GM19238 (cell line): ENCODE results near the gene BRD1.
"Not testable (repeated sequence)": the region's sequence is repeated elsewhere in the genome, so short reads cannot be mapped to it uniquely, and the experiment has no call there.

Experiments used
- DNase-seq: peaks from one replicate; pipeline ENCODE4 v3.0.0; 2011; ENCODE audit warnings: low spot score; ENCODE audit not compliant: insufficient read length

BRD1 gene

DNA sequence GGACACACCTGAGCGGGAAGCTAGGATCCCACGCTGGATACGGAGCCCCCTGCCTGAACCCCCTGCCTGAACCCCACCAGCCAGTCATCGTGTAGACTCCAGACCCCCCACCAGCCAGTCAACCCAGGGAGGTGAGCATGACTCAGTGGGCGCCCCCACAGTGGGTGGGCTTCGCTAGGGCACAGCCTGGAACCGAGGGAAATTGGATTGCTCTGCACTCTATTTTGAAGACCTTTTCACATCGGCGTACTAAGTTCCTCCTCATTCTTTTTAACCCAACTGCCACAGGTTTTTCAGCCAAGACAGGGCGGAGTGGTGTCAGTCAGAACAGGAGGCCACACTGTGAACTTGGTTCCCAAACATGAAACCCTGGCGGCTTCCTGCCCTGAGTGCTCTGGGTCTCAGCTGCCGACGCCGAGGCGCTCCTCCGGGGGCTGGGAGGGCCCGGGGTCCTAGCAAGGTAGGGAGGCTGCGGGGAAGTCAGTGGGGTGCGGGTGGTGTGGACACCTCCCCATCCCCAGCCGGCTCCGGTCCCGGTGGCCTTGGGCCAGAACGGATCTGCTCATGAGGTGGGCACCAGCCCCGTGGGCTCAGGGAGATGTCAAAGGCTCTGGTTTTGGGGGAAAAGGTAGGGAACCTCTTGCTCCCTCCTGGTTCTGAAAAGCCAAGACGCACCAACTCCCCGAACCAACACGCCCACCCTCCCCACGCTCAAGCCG is 57.0 kb downstream of the BRD1 start:
- no peak for DNase-seq

DNA sequence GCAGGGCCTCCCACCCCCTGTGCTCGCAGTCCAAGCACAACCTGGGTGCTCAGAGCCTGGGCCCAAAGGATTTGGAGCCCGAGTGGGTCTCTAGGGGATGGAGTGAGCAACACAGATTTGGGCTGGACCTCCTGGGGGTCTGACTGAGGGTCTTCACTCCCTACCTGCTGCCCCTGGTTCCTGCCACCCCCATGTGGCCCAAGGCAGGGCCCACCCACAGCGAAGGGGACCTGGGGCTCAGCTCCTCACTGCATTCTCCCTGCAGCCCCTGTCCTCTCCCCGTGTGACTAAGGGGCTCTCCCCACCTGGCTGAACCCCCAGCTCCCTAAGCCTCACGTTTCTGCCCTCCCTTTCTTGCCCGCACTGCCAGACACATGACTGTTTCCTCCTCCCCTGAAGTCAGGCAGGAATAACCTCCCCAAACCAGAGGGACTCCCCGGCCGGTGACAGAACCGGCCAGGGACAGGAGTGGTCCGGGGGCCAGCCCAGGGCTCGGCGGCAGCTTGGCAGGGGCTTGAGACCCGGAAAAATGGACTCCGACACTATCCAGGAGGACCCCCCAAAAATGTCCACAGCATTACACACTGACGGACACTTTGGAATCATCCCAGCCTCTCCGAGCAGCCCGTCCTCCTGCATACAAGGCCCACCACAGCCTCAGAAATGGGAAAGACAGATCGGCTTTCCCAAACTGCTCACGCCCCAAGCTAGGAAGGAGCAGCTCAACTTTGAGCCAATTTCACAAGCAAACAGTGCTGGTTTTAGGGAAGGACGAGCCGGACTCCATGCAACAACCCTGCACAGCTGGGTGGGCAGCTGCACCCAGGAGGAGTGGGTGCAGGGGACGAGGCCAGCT is 57.8 kb downstream of the BRD1 start:
- DNase-seq = no peak

DNA sequence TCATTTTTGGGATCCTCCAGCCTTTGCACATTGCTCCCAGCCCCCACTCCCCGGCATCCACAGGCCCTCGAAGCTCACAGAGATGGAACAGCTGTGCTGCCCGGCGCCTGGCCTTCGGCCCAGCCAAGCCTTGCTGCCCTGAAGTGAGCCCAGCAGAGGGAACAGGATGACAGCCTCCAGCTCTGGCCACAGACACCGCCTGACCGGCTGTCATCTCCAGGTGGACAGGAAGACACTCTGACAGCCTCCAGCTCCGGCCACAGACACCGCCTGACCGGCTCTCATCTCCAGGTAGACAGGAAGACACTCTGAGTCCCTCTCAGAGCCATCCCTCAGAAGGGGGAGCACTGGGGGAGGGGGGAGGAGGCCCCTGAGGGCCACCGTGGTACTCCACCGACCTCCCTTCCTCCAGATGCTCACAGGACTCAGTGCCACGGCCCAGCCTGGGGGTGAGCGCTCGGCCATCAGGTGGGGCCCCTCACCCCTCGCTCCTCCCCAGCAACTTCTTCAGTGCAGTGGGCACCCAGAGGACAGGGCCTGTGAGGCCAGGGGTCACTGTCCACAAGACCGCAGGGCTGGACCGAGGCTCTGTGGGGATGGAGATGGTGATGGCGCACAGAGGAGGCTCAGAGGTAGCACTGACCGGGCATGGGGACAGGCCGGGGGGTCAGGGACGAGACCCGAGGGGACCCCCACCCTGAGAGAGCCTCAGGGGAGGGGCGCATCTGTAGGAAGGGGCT is 58.6 kb downstream of the BRD1 start:
- no peak for DNase-seq

DNA sequence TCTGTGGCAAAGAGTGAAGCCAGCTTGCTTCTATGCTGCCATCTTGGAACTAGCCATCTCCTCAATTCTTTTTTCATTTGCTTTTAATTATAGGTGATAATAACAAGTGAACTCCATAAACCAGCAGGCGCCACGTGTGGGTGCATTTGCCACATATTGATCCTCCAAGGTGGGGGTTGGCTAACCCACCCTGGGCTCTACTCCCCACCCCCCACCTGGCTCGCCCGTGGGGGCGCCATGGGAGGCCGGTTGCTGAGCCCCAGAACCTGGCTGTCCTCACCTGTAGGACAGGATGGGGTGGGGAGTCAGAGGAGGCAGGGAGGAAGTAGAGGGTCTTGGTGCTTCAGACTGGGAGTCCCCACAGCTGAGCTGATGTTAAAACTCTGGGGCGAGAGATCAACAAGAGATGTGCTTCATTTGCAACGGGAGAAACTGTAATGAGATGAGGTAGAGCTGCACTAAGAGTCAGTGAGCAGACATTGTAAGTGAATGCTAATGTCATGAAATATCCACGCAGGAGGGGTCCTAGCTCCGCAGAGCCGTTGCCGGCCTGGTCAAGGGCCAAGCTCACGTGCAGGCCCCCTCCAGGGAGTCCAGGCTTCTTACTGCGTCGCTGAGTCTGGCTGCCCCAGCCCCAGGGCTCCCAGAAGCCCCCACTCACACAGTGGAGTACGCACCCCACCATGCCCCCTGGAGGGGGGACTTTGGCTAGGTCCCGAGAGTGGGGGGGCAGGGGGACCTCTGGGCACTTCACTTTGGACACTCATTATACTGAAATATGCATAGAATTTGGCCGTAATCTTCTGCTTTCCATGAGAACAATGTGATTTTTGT is 59.4 kb downstream of the BRD1 start:
- DNase-seq = no peak

DNA sequence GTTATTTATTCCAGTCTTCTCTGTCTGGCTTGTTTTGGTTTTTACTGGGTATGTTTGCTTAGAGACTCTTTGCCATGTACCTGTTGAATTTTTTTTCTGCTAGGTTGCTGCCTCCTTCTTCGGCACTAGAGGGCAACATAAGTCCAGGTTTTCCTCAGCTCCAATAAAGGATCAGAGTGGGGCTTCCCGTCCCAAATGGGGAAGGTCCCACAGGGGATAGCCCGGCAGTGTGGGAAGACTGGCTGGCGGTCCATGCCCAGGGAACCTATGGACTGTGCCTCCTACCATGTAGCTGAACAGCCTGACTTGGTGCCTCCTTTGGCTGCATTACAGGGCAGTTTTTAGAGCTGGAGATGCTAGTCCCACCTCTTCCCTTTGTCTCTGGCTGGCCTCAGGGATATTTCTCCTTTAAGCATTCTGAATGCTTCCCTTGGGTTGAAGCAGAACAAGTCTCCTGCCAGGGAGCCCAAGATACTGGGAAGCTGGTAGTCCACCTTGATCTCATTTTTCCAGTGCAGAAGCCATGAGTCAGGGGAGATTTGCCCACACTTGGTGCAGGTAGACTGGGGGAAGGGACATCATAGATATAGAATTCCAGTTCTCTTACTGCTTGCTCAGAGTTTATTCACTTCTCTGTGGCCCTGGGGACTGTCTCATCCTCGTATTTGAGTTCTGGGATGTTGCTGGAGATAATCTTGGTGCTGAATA is 60.2 kb downstream of the BRD1 start:
- no peak for DNase-seq

DNA sequence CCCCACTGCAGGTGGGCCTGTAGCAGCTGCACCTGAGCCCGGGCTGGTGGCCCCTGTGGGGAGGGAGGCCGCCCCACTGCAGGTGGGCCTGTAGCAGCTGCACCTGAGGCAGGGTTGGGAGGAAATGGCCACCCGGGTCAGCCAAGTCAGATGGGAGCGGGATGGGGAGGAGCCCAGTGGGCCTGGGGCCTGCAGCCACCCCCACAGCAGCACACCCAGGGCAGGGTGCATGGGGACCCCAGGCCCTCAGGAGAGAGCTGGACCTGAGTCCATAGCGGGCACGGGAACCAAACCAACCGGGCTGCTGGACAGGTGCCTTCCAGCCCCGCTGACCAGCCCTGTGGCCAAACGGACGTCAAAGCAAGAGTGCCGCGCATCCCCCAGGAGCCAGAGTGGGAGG is 61.7 kb downstream of the BRD1 start:
- no peak for DNase-seq

DNA sequence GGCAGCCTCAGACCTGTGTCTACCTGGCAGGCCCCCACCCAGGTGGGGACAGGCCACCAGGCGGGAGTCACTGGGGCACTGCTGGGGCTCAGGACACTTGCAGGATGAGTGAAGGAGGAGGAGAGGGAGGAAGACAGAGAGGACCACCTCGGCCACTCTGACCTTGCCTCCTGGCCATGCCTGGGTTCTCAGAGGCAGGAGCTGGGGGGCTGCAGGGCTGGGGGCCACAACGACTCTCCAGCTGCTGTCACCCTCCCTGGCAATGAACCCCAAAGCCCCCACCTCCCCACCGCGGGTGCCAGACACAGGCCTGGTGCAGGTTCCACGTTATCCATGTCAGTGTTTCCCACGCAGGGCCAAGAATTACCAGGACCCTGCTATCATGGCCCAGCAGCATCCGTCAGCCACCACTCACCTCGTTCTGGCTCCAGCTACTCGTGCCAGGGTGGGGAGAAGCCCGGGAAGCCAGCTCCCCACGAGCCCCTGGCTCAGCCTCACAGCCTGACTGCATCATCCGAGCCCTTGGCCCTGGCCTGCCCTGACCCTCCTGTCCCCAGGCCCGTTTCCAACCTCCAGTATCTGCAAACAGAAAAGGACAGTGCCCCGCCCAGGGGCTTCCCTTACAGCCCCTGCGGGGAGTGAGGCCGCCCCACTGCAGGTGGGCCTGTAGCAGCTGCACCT is 62.4 kb downstream of the BRD1 start:
- DNase-seq = no peak

DNA sequence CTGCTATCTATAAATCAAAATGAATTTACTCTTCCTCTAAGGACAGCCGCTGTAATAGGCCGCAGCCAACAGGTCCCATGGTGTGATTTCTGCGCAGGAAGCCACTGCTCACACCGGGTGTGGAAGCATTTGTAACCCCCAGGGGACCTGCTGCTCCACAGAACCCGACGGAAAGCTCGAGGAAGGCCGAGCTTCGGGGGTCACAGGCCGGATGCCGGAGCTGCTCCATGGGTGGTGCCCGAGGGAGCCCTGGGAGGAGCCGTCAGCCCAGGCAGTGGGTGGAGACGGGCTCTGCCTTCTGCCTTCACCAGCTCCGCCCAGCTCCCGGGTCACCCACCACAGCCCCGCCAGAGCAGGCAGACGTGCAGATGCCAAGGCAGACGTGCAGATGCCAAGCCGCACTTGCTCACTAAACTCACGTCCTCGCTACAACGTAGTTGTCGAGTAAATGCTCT is 63.5 kb downstream of the BRD1 start:
- DNase-seq = no peak

DNA sequence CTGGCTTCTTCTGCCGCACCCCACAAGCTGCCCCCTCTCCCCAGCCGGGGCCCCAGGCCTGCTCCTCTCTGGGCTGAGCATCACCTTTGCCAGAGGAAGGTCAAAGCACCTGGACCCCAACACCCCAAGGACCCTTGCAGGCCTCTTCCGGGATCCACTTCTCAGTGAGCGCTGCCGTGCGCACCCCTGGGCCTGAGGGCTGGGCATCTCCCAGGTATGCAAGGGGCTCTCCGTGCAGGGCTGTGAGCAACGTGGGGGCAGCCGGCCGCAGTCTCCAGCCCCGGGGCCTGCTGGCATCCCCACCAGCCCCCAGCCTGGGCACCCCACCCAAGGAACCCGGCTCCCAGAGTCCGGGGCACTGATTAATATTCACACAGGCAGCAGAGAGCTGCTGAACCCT is 64.0 kb downstream of the BRD1 start:
- DNase-seq = no peak

DNA sequence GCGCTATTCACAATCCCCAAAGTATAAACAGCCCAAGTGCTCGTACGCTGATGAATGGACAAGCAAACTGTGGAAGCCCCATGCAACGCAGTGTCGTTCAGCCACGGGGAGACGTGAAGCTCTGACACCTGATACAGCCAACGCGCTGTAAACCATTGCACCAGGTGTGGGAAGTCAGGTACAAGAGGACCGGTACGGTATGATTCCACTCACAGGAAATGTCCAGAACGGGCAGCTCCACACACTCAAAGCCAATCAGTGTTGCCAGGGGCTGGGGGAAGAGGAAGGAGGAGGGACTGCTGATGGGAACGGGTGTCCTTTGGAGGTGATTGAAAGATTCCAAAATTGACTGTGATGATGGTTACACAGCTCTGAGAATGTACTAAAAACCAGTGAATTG is 64.5 kb downstream of the BRD1 start:
- no peak for DNase-seq

DNA sequence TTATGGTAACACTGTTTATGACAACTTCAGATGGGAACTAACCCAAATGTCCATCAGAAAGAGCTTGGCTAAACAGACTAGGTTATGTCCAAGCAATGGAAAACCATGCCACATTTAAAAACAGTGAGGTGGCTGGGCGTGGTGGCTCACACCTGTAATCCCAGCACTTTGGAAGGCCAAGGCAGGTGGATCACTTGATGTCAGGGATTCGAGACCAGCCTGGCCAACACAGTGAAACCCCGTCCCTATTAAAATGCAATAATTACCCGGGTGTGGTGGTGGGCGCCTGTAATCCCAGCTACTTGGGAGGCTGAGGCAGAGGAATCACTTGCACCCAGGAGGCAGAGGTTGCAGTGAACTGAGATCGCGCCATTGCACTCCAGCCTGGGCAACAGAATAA is 65.1 kb downstream of the BRD1 start:
- DNase-seq = not testable (repeated sequence)

DNA sequence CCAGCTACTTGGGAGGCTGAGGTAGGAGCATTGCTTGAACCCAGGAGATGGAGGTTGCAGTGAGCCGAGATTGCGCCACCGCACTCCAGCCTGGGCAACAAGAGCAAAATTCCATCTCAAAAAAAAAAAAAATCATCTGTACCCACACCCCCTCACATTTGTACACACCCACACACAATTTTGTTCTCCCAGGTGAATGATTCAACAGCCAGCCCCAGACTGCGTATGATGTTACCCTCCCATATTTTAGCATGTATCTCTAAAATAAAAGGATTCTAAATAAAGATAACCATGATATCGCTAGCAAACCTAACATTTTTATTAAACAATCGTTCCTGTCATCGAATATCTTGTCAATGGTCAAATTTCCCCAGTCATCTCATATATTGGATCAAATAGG is 65.8 kb downstream of the BRD1 start:
- DNase-seq = no peak

DNA sequence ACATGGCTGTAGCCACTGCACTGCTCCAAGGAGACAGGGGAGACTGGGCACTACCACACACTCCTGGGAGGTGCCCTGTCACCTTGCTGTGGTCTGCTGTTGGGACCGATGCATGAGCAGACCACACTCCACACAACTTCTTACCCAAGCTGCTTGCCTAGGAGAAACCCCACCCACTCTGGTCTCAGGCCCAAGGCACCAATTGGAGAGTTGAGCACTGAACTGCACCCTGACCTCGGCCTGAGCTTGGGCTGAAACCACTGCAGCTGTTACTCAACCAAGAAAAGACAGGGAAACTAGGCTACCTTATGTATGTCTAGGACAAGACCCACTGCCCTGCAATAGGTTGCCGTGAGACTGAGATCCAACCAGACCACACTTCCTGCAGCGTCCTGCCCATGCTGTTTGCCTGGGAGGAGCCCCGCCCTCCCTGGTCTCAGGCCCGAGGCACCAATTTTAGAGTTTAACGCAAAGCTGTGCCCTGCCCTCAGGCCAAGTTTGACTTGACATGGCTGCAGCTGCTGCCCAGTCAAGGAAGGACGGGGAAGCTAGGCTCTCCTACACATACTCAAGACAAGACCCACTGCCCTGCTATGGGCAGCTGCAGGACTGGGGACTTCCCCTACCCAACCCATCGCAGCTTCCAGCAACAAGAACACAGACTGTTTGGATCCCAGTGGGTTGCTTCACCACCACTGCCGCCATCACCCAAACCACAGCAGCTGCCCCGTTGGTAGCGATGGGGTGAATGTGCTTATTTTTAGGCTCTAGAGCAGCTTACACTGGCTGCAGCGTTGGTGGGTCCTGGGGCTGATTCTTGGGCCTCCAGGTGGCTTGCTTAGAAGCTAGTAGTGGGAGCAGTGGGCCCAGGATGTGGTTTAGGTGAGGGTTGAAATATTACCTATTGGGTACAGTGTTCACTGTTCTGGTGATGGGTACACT is 66.8 kb downstream of the BRD1 start:
- no peak for DNase-seq

DNA sequence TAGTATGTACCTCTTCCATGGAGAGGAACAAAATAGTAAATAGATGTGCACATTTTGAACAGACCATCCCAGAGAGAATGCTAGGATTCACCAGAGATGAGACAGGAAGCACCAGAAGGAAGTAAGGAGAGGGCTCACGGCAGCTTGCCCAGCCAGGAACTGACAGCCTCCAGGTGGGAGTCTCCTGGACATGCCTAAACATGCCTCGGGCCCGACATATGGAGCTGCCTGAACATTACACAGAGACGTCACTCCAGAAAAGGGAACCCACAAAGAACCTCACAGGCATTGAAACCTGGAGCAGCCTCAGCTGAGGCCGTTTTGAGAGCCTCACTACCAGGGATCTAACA is 67.4 kb downstream of the BRD1 start:
- no peak for DNase-seq

DNA sequence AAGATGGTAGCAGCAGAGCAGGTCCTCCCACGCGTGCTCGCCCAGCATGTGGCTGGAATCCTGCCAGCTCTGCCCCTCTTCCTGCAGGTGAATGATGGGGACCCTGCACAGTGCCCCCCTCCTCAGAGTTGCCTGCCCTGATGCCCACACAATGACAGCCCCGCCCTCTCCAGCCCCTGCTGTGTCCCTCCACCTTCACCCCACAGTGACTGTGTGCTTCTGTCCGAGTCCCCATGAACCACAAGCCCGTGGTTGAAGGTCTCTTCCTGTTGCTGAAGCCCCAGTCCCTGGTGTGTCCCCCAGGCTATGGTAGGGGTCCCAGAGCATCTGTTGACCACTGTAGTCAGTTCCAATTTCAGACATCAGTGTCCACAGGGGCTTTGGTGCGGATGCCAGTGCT is 71.0 kb downstream of the BRD1 start:
- DNase-seq = no peak

DNA sequence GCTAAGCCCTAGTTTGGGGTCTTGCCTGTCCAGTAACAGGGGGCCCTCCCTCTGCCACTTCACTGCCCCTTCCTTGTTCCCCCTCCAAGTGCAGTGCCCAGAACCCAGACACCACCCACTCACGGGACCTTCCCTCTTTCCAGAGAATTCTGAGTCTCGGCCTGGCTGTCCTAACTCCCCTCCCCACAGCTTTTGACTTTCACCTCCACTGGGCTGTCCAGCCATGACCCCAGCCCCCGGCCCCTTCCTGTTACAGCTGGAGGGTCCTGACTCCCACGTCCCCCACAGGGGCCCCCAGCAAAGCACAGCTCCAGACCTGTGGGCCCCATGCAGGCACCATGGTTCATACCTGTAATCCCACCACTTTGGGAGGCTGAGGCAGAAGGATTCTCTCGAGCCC is 71.5 kb downstream of the BRD1 start:
- no peak for DNase-seq

DNA sequence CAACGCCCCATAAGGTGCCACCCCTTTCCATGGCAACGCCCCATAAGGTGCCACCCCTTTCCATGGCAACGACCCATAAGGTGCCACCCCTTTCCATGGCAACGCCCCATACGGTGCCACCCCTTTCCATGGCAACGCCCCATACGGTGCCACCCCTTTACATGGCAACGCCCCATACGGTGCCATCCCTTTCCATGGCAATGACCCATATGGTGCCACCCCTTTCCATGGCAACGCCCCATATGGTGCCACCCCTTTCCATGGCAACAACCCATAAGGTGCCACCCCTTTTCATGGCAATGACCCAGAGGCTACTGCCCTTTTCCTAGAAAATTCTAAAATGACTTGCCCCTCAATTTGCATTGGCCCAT is 72.1 kb downstream of the BRD1 start:
- DNase-seq = no peak

DNA sequence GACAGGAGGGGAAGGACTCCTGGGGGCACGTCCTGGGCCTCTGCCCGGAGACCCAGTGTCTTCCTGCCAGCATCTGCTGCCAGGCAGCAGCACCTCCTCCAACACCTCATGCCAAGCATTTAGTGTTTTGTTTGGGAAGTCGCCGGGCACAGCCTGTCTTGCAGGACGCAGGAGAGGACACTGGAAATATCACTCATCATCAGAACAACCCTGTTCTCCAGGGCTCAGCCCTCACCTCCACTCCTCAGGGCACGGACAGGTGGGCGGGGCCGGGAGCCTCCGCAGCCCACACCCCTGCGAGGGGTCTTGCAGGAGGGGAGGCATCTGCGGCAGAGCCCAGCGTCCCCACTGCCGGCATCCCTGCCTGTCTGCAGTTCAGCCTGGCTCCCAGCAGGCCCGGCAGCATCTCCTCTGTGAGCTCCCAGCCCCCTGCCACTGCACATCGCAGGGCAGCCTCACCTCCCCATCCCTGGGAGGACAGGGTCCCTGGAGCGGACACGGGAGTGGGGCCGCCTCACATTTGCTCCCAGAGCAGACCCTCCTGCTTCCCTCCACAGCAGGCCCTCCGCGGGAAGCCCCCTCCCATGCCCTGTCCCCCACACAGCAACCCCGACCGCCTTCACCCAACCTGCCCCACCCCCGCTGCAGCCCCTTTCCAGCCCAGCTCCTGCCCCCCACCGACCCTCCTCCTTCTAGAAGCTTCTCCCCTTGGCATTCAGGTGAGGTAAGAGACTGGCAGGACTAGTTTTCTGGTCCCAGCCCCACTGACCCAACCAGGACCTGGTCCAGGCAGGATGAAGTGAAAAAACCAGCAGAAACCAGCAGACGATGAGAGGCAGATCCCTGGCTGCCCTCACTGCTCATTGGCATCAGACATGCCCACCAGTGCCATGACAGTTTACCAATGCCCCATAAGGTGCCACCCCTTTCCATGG is 72.7 kb downstream of the BRD1 start:
- no peak for DNase-seq
